ENCODE measurements around the gene GRIK3.

GRIK3 gene

DNA sequence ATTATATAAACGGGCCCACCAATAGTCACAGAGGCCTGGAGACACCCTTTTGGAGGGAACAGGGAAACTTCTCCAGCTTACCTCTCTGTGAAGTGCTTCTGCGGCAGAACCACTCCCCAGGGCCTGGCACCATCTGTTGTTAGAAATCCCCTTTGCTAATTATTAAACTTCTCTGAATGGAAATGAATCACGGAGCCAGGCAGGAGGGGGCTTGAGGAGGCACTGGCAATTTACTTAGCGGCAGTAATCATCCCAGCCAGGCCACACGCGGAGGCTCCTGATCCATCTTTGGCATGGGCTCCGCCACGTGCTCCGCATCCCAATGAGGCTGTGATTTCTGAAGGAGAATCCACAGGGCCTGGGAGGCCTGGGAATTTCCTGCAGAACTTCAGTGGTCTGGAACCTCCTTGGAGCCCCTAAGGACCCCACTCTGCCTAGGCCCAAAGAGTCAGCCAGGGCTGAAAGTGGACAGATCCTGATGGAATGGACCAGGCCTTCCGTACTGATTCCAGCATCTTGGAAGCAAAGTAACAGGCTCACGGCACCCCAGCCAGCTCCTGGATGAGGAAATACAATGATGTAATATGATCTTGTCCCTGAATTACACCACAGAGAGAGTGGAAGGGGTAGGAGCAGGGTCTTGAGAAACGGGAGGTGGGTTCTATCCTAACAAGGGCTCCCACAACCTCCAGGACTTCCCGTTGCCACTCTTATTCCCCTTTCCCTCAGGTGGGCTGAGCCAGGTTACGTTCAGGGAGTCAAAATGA is 62.3 kb downstream of the GRIK3 start:
- DNase-seq: no peak
- Histone ChIP-seq H3K36me3 (ENCODE audit: control insufficient read depth in 4 of 4, insufficient read depth in 4 of 4, low read length in 3 of 4) (no peaks in the 10 kb centered on the region), H3K4me3 (ENCODE audit: control insufficient read depth in 1 of 7, extremely low read depth in 1 of 7, insufficient read depth in 4 of 7, low read depth in 2 of 7, low read length in 6 of 7) (no peak overlapping the region), H3K27ac (ENCODE audit: insufficient read depth in 1 of 2, low read depth in 1 of 2, low read length in 2 of 2, poor library complexity in 1 of 2, severe bottlenecking in 2 of 2) (no peak overlapping the region), H3K4me1 (ENCODE audit: control extremely low read depth in 1 of 4, control insufficient read depth in 4 of 4, insufficient read depth in 4 of 4, low read length in 3 of 4) (no peaks in the 10 kb centered on the region), H3K27me3 (replicated peaks in 2 of 5; ENCODE audit: control insufficient read depth in 4 of 5, insufficient read depth in 5 of 5, low read length in 4 of 5) (no peaks in the 10 kb centered on the region), H3K9me3 (ENCODE audit: control extremely low read depth in 1 of 5, control insufficient read depth in 4 of 5, insufficient read depth in 2 of 5, low read depth in 1 of 5, low read length in 4 of 5) (no peaks in the 10 kb centered on the region)
- ChIA-PET POLR2A (no interaction called here), CTCF (no interaction called here)
- WGBS (ENCODE audit: insufficient coverage): 83% methylated on average over 10 of the region's 14 CpGs

- no peaks in the 10 kb centered on the region for H3K4me1 ChIP-seq (ENCODE audit: control extremely low read depth in 1 of 4, control insufficient read depth in 4 of 4, insufficient read depth in 4 of 4, low read length in 3 of 4)
- 59% methylated on average over 2 of the region's 3 CpGs for WGBS (ENCODE audit: insufficient coverage)
- CTCF ChIA-PET: no interaction called here
- no peaks in the 10 kb centered on the region for H3K27me3 ChIP-seq (replicated peaks in 2 of 5; ENCODE audit: control insufficient read depth in 4 of 5, insufficient read depth in 5 of 5, low read length in 4 of 5)
- H3K4me3 ChIP-seq (ENCODE audit: control insufficient read depth in 1 of 7, extremely low read depth in 1 of 7, insufficient read depth in 4 of 7, low read depth in 2 of 7, low read length in 6 of 7): no peak overlapping the region
- no peaks in the 10 kb centered on the region for H3K9me3 ChIP-seq (ENCODE audit: control extremely low read depth in 1 of 5, control insufficient read depth in 4 of 5, insufficient read depth in 2 of 5, low read depth in 1 of 5, low read length in 4 of 5)
- no peak for DNase-seq
- no peaks in the 10 kb centered on the region for H3K36me3 ChIP-seq (ENCODE audit: control insufficient read depth in 4 of 4, insufficient read depth in 4 of 4, low read length in 3 of 4)
- H3K27ac ChIP-seq (ENCODE audit: insufficient read depth in 1 of 2, low read depth in 1 of 2, low read length in 2 of 2, poor library complexity in 1 of 2, severe bottlenecking in 2 of 2): no peak overlapping the region
- POLR2A ChIA-PET: no interaction called here
Measured at GRCh38 chr1:36968730-36969129, 65.6 kb downstream of the GRIK3 start.

DNA sequence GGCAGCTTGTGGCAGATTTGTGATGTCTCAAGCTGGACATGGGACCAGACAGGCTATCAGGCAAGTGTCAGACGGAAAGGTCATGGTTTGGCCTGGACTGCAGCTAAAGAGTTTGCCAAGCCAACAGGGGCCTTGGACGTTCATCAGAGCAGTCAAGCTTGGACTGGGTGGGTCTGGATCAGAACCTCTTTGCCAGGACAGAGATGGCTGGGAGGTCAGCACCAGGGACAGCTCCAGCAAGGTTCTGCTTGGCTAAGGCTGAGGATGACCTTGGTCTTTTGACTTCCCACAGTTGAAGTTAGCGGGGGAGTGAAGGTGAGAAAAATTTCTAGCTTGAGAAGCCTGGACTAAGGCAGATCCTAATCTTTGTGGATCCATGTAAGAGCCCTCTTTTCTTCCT is 68.1 kb downstream of the GRIK3 start:
- Histone ChIP-seq H3K9me3 (ENCODE audit: control extremely low read depth in 1 of 5, control insufficient read depth in 4 of 5, insufficient read depth in 2 of 5, low read depth in 1 of 5, low read length in 4 of 5) (no peaks in the 10 kb centered on the region), H3K4me3 (ENCODE audit: control insufficient read depth in 1 of 7, extremely low read depth in 1 of 7, insufficient read depth in 4 of 7, low read depth in 2 of 7, low read length in 6 of 7) (no peak overlapping the region), H3K4me1 (ENCODE audit: control extremely low read depth in 1 of 4, control insufficient read depth in 4 of 4, insufficient read depth in 4 of 4, low read length in 3 of 4) (no peaks in the 10 kb centered on the region), H3K27ac (ENCODE audit: insufficient read depth in 1 of 2, low read depth in 1 of 2, low read length in 2 of 2, poor library complexity in 1 of 2, severe bottlenecking in 2 of 2) (no peak overlapping the region), H3K27me3 (replicated peaks in 2 of 5; ENCODE audit: control insufficient read depth in 4 of 5, insufficient read depth in 5 of 5, low read length in 4 of 5) (peaks cover 0 to 1% (median 0%) of the 10 kb centered on the region in 5 experiments), H3K36me3 (ENCODE audit: control insufficient read depth in 4 of 4, insufficient read depth in 4 of 4, low read length in 3 of 4) (no peaks in the 10 kb centered on the region)
- DNase-seq: peak; percentile 2 to 10 (median 5)
- WGBS (ENCODE audit: insufficient coverage): 44% methylated on average over 3 of the region's 3 CpGs
- ChIA-PET CTCF (no interaction called here), POLR2A (no interaction called here)

DNA sequence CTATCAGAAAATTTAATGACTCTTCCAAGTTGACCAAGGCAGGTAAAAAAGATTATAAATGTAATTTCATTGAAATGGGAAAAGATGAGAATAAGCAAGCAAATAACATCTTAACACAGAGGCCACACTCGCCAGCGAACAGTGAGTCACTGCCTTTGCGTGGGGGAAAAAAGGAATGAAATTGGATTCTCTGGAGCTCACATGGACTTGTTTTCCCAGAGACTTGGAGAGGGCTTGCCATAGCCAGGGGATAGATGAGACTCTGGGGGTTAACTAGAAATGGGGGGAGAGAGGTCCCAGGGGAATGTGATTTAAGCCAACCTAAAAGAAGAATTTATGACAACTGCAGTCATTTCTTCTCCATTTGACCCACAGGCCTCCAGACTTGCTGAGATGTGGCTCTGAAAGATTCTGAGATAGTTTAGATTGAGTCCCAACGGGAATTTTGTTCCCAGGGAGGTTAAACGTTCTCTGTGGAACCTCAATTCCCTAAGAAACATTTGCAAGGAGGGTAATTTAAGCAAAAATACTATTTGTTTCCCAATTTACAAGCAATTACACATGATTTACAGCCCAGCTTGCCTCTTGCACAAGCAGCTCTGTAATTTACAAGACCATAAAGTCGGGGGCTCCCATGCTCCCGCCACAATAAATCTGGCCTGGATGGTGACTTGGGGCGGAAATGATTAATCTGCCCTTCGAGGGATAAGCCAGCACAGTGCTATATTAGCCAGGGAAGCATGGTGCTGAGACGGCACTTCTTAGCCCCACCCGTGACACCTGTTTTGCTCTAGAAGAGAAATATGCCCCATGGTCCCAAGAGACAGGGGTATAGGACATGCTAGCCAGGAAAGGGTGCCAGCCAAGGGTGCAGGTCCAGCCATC is 68.8 kb downstream of the GRIK3 start:
- peaks cover 0 to 3% (median 0%) of the 10 kb centered on the region in 5 experiments for H3K27me3 ChIP-seq (replicated peaks in 2 of 5; ENCODE audit: control insufficient read depth in 4 of 5, insufficient read depth in 5 of 5, low read length in 4 of 5)
- H3K36me3 ChIP-seq (ENCODE audit: control insufficient read depth in 4 of 4, insufficient read depth in 4 of 4, low read length in 3 of 4): no peaks in the 10 kb centered on the region
- no peak overlapping the region for H3K4me3 ChIP-seq (ENCODE audit: control insufficient read depth in 1 of 7, extremely low read depth in 1 of 7, insufficient read depth in 4 of 7, low read depth in 2 of 7, low read length in 6 of 7)
- H3K27ac ChIP-seq (ENCODE audit: insufficient read depth in 1 of 2, low read depth in 1 of 2, low read length in 2 of 2, poor library complexity in 1 of 2, severe bottlenecking in 2 of 2): no peak overlapping the region
- POLR2A ChIA-PET: no interaction called here
- no peaks in the 10 kb centered on the region for H3K4me1 ChIP-seq (ENCODE audit: control extremely low read depth in 1 of 4, control insufficient read depth in 4 of 4, insufficient read depth in 4 of 4, low read length in 3 of 4)
- 77% methylated on average over 7 of the region's 11 CpGs for WGBS (ENCODE audit: insufficient coverage)
- no peaks in the 10 kb centered on the region for H3K9me3 ChIP-seq (ENCODE audit: control extremely low read depth in 1 of 5, control insufficient read depth in 4 of 5, insufficient read depth in 2 of 5, low read depth in 1 of 5, low read length in 4 of 5)
- DNase-seq: no peak
- CTCF ChIA-PET: interaction anchor here (1.1 kb wide), 1 partner anchor 22 kb away, joined by 4 read pairs; no protein-coding TSS in a partner anchor

- ChIA-PET CTCF (interaction anchor here (1.1 kb wide), 1 partner anchor 22 kb away, joined by 4 read pairs; no protein-coding TSS in a partner anchor), POLR2A (no interaction called here)
- Histone ChIP-seq H3K36me3 (ENCODE audit: control insufficient read depth in 4 of 4, insufficient read depth in 4 of 4, low read length in 3 of 4) (no peaks in the 10 kb centered on the region), H3K27me3 (replicated peaks in 2 of 5; ENCODE audit: control insufficient read depth in 4 of 5, insufficient read depth in 5 of 5, low read length in 4 of 5) (peaks cover 0 to 3% (median 0%) of the 10 kb centered on the region in 5 experiments), H3K27ac (ENCODE audit: insufficient read depth in 1 of 2, low read depth in 1 of 2, low read length in 2 of 2, poor library complexity in 1 of 2, severe bottlenecking in 2 of 2) (no peak overlapping the region), H3K4me3 (ENCODE audit: control insufficient read depth in 1 of 7, extremely low read depth in 1 of 7, insufficient read depth in 4 of 7, low read depth in 2 of 7, low read length in 6 of 7) (no peak overlapping the region), H3K4me1 (ENCODE audit: control extremely low read depth in 1 of 4, control insufficient read depth in 4 of 4, insufficient read depth in 4 of 4, low read length in 3 of 4) (no peaks in the 10 kb centered on the region), H3K9me3 (ENCODE audit: control extremely low read depth in 1 of 5, control insufficient read depth in 4 of 5, insufficient read depth in 2 of 5, low read depth in 1 of 5, low read length in 4 of 5) (no peaks in the 10 kb centered on the region)
- no peak for DNase-seq
- 85% methylated on average over 6 of the region's 8 CpGs for WGBS (ENCODE audit: insufficient coverage)
Measured at GRCh38 chr1:36964830-36965229, 69.5 kb downstream of the GRIK3 start.

DNA sequence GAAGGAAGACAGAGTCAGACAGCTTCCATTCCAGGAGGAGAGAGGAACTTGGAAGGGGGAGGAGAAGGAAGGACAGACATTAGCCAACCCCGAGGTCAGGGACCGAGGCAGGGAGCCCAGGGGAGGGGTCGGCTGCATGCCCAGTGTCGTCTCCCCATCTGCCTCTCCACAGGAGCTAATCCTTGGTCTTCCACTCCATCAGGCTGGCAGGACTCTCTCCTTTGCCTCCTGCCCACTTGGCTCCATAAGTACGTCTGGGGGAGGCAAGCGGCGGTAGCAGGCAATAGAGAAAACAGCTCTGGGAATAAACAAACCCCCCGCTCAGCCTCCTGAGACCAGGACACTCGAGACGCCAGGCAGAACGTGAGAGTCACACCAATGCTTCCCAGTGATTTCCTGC is 71.3 kb downstream of the GRIK3 start:
- no peak overlapping the region for H3K4me3 ChIP-seq (ENCODE audit: control insufficient read depth in 1 of 7, extremely low read depth in 1 of 7, insufficient read depth in 4 of 7, low read depth in 2 of 7, low read length in 6 of 7)
- POLR2A ChIA-PET: no interaction called here
- H3K27ac ChIP-seq (ENCODE audit: insufficient read depth in 1 of 2, low read depth in 1 of 2, low read length in 2 of 2, poor library complexity in 1 of 2, severe bottlenecking in 2 of 2): no peak overlapping the region
- DNase-seq: no peak
- CTCF ChIA-PET: no interaction called here
- WGBS (ENCODE audit: insufficient coverage): 71% methylated on average over 10 of the region's 11 CpGs
- peaks cover 0 to 3% (median 0%) of the 10 kb centered on the region in 5 experiments for H3K27me3 ChIP-seq (replicated peaks in 2 of 5; ENCODE audit: control insufficient read depth in 4 of 5, insufficient read depth in 5 of 5, low read length in 4 of 5)
- no peaks in the 10 kb centered on the region for H3K36me3 ChIP-seq (ENCODE audit: control insufficient read depth in 4 of 4, insufficient read depth in 4 of 4, low read length in 3 of 4)
- no peaks in the 10 kb centered on the region for H3K4me1 ChIP-seq (ENCODE audit: control extremely low read depth in 1 of 4, control insufficient read depth in 4 of 4, insufficient read depth in 4 of 4, low read length in 3 of 4)
- H3K9me3 ChIP-seq (ENCODE audit: control extremely low read depth in 1 of 5, control insufficient read depth in 4 of 5, insufficient read depth in 2 of 5, low read depth in 1 of 5, low read length in 4 of 5): no peaks in the 10 kb centered on the region

GRCh38 chr1:36961062-36961615 is 73.2 kb downstream of the GRIK3 start:
- POLR2A ChIA-PET: no interaction called here
- DNase-seq: no peak
- WGBS (ENCODE audit: insufficient coverage): 70% methylated on average over 10 of the region's 10 CpGs

More at GRCh38 chr1:36961062-36961615, 73.2 kb downstream of the GRIK3 start:
- no peaks in the 10 kb centered on the region for H3K36me3 ChIP-seq (ENCODE audit: control insufficient read depth in 4 of 4, insufficient read depth in 4 of 4, low read length in 3 of 4)
- no peaks in the 10 kb centered on the region for H3K4me1 ChIP-seq (ENCODE audit: control extremely low read depth in 1 of 4, control insufficient read depth in 4 of 4, insufficient read depth in 4 of 4, low read length in 3 of 4)
- H3K4me3 ChIP-seq (ENCODE audit: control insufficient read depth in 1 of 7, extremely low read depth in 1 of 7, insufficient read depth in 4 of 7, low read depth in 2 of 7, low read length in 6 of 7): no peak overlapping the region
- H3K27ac ChIP-seq (ENCODE audit: insufficient read depth in 1 of 2, low read depth in 1 of 2, low read length in 2 of 2, poor library complexity in 1 of 2, severe bottlenecking in 2 of 2): no peak overlapping the region
- no peaks in the 10 kb centered on the region for H3K9me3 ChIP-seq (ENCODE audit: control extremely low read depth in 1 of 5, control insufficient read depth in 4 of 5, insufficient read depth in 2 of 5, low read depth in 1 of 5, low read length in 4 of 5)
- CTCF ChIA-PET: no interaction called here
- peaks cover 0 to 3% (median 0%) of the 10 kb centered on the region in 5 experiments for H3K27me3 ChIP-seq (replicated peaks in 2 of 5; ENCODE audit: control insufficient read depth in 4 of 5, insufficient read depth in 5 of 5, low read length in 4 of 5)

All from common myeloid progenitor, CD34-positive (primary cell).